GM10266 (cell line): ENCODE measurements around the gene TADA3.

ENCODE experiments used
- DNase-seq: peaks from one replicate; pipeline ENCODE4 v3.0.0; 2012; ENCODE audit errors: extremely low spot score
- TF ChIP-seq, protein P1 (sequence below): IDR thresholded peaks from 2 replicates; pipeline ENCODE4 v1.5.1; 2012; ENCODE audit warnings: mild to moderate bottlenecking, low read depth; ENCODE audit not compliant: control insufficient read depth, insufficient read depth; ENCODE audit errors: missing control alignments

TADA3 gene

GRCh38 chr3:9757427-9757826, 34.8 kb downstream of the TADA3 start:
- no peak for DNase-seq
- TF ChIP-seq, protein P1, sequence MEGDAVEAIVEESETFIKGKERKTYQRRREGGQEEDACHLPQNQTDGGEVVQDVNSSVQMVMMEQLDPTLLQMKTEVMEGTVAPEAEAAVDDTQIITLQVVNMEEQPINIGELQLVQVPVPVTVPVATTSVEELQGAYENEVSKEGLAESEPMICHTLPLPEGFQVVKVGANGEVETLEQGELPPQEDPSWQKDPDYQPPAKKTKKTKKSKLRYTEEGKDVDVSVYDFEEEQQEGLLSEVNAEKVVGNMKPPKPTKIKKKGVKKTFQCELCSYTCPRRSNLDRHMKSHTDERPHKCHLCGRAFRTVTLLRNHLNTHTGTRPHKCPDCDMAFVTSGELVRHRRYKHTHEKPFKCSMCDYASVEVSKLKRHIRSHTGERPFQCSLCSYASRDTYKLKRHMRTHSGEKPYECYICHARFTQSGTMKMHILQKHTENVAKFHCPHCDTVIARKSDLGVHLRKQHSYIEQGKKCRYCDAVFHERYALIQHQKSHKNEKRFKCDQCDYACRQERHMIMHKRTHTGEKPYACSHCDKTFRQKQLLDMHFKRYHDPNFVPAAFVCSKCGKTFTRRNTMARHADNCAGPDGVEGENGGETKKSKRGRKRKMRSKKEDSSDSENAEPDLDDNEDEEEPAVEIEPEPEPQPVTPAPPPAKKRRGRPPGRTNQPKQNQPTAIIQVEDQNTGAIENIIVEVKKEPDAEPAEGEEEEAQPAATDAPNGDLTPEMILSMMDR, result no peak

GRCh38 chr3:9754678-9755077, 37.6 kb downstream of the TADA3 start:
- TF ChIP-seq, protein P1, result no peak

DNA sequence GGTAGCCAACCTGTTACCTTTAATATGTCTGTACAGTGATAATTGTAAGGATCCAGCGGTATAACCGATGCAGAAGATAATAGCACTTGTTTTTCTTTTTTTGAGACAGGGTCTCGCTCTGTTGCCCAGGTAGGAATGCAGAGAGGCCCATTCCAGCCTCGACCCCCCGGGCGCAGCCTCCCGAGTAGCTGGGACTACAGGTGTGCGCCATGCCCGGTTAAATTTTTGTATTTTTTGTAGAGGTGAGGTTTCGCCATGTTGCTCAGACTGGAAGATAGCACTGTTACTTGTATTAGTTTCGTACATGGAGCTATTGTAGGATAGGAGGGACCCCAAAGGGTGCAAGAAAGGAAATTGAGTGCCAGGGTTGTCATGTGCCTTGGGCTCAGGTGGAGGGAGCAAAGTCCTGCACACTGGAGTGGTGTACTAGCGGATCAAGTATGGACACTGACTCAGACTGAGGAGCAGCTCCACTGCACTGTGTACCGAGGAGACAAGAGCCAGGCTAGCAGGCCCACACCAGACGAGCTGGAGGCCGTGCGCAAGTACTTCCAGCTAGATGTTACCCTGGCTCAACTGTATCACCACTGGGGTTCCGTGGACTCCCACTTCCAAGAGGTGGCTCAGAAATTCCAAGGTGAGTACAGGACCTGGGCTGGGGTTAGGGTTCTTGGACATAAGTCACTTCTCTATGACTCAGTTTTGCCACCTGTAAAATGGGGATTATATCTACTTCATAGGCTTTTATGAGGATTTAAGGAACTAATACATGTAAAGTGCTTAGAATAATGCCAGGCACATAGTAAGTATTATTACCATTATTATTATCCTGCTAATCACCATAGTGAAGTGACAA, 41.5 kb downstream of the TADA3 start:
- no peak for DNase-seq
- TF ChIP-seq, protein P1, result no peak

More at GRCh38 chr3:9754678-9755077, 37.6 kb downstream of the TADA3 start:
- no peak for DNase-seq

DNA sequence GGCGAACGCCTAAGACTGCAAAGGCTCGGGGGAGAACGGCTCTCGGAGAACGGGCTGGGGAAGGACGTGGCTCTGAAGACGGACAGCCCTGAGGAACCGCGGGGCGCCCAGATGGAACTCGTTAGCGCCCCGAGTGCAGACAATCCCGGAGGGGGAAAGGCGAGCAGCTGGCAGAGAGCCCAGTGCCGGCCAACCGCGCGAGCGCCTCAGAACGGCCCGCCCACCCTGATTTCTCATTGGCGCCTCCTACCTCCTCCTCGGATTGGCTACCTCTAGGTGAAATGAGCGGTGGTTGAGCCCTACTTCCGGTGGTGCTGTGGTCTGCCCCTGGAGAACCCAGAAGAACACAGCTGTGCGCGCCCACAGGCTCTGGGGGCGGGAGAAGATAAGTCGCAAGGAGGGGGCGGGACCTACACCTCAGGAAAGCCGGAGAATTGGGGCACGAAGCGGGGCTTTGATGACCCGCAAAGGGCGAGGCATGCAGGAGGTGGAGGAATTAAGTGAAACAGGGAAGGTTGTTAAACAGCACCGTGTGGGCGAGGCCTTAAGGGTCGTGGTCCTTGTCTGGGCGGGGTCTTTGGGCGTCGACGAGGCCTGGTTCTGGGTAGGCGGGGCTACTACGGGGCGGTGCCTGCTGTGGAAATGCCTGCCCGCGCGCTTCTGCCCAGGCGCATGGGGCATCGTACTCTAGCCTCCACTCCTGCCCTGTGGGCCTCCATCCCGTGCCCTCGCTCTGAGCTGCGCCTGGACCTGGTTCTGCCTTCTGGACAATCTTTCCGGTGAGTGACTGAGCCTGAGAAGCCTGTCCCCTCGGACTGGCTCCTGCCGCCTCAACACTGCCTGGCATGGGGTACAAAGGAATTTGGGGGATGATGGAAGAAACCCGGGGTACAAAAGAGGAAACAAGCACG, 42.4 kb downstream of the TADA3 start, which contains the start of gene OGG1:
Gene OGG1, plus strand, starts transcription at position 308 of the 911 bp plus-strand sequence. Its CDS starts 335 bp downstream, at position 643.
- TF ChIP-seq, protein P1, result no peak
- peak; percentile 95 for DNase-seq

- no peak for DNase-seq
- TF ChIP-seq, protein P1, result no peak
Observed at GRCh38 chr3:9749296-9749644, 43.0 kb downstream of the TADA3 start.

GRCh38 chr3:9748031-9748430, 44.2 kb downstream of the TADA3 start:
- no peak for DNase-seq
- TF ChIP-seq, protein P1, result no peak

DNA sequence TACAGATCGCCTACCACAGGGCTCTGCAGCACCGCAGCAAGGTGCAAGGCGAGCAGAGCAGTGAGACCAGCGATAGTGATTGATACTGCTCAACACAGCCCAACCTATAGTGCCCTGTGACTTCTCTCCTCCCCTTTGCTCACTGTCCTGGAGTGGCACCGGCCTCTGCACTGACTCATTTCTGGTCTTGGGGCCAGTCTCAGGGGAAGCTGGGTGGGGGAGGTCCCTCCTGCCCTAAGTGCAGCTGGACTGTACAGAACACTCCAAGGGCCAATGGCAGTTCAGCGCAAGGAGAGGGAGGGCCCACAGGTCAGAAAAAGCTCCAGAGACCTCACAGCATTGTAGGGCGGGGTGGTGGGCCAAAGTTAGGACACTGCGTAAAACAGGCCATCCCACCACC, 45.0 kb downstream of the TADA3 start:
- DNase-seq, result no peak

More for the DNA sequence above, 45.0 kb downstream of the TADA3 start:
- TF ChIP-seq, protein P1, result no peak
